GM18858 (cell line): ENCODE measurements around the gene TRAF5.
"Not testable (repeated sequence)": the region's sequence is repeated elsewhere in the genome, so short reads cannot be mapped to it uniquely, and the experiment has no call there.

Source experiments
- ATAC-seq: cut with Tn5 transposase; IDR thresholded peaks from one replicate; pipeline ENCODE4 v1.9.1; 2021; ENCODE audit not compliant: unreplicated experiment

The TRAF5 gene

DNA sequence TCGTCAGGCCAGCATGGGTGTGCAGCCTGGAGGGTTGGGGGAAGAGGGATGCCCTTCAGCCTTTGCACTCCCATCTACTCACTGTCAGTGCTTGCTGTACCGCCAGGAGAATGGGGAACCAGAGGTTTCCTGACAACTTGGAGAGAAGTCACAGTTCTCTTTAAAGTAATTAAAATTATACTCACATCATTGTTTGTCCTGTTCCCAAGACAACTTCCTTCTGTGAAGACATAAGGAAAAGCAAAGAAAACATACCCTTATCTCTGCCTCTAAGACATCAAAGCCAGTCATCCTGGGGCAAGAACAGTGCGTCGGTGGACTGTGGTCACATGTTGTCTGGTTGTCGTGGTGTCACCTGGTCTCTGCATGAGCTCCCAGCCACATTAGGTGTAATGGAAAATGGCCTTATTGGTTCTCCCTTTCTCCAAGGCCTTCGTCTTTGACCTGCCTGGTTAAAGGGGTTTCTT is 17.6 kb downstream of the TRAF5 start:
- no peak for ATAC-seq

DNA sequence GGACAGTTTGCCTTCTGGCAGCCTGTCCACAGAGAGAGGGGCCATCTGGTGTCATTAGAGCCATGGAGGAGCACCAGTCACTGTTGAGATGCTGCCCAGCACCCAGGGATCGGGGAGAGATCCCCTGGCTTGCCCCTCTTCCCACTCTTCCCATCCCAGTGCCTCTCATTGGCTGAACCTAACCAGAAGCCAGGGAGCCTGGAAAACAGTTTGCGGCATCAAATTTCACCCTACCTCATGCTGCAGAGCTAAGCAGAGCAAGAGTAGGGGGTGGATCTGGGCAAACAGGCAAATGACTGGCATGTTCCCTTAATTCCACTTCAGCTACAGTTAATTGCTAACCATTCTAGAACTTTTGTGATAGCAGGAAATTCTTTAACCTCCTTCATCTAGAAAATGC is 19.1 kb downstream of the TRAF5 start:
- ATAC-seq = no peak

DNA sequence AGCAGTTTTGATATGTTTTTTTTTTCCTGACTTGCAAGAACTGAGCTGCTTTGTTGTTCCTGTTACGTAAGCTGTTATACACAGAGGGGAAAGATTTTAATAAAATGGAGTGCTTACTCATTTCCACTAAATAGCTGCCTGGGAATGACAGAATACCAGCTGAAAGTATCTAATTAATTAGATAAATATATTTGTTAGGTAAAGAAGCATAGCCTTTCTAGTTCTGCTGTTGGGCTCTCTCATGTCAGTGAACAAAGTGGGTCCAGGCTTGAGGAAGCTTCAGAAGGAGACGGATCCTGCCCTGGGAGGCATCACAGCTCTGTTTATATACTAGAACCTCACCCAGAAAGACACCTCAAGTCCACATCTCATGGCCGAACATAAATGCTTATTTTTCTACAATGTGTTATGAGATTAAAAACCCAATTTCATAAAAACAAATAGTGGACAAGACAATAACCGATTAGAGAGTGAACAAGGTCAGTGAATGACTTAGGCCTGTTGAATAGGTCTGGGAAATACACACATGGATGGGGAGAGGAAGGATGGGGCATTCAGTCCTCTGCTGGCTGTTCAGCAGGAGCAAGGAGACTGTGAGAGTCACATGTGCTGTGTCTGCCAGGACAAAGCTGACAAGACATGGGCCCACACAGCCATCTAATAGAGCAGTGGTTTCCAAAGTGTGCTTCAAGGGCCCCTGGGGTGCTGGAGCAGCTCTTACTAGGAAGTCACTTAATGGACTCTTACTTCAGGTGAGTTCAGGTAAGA is 20.6 kb downstream of the TRAF5 start:
- ATAC-seq = no peak

- ATAC-seq = no peak
Measured at GRCh38 chr1:211348547-211348946, 21.9 kb downstream of the TRAF5 start.

DNA sequence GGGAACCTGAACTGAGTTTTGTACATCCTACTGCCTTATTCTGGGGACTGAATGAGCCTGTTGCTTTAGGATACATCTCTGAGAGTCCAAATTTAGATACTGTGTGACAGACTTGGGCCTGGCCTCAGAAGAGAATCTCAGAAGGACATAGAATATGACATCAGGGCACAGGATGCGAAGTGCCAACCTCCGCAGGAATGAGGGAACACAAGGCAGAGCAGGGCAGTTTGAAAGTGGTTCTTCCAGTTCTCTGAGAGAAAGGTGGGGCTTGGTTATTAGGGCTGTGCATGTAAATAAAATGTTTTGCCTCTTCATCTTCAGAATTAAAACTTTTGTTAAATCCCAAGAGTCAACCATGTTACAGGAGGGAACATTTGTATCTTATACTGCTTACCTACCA is 23.1 kb downstream of the TRAF5 start:
- no peak for ATAC-seq

DNA sequence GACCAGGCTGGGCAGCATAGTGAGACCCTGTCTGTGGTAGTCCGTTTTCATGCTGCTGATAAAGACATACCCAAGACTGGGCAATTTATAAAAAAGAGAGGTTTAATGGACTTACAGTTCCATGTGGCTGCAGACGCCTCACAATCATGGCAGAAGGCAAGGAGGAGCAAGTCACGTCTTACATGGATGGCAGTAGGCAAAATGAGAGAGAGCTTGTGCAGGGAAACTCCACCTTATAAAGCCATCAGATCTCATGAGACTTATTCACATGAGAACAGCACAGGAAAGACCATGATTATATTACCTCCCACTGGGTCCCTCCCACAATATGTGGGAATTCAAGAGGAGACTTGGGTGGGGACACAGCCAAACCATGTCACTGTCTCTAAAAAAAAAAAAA is 25.4 kb downstream of the TRAF5 start:
- not testable (repeated sequence) for ATAC-seq

DNA sequence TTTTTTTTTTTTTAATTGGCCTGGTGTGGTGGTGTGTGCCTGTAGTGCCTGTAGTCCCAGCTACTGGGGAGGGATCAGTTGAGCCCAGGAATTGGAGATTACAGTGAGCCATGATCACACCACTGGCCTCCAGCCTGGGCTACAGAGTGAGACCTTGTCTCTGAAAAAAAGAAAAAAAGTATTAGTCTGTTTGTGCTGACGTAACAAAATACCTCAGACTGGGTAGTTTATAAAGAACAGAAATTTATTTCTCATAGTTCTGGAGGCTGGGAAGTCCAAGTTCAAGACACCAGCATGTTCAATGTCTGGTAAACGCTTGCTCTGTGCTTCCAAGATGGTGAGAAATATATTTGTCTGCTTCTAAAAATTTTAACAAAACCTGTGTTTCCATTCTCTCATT is 25.8 kb downstream of the TRAF5 start:
- ATAC-seq = no peak

DNA sequence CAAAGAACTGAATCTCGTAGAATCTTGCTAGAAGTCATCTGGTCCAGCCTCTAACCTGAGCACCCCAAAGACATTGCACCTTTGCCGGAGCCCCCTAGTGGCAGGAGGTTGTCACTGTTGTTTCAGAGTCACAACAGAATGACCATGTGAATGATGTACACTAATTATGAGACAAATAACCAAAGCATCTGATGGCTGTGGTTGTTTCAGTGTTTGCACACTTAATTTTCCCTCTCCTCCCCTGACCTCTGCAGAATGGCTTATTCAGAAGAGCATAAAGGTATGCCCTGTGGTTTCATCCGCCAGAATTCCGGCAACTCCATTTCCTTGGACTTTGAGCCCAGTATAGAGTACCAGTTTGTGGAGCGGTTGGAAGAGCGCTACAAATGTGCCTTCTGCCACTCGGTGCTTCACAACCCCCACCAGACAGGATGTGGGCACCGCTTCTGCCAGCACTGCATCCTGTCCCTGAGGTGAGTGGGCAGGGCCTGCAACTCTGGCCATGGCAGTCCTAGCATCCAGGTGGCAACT is 26.4 kb downstream of the TRAF5 start:
- peak; percentile 66 for ATAC-seq

DNA sequence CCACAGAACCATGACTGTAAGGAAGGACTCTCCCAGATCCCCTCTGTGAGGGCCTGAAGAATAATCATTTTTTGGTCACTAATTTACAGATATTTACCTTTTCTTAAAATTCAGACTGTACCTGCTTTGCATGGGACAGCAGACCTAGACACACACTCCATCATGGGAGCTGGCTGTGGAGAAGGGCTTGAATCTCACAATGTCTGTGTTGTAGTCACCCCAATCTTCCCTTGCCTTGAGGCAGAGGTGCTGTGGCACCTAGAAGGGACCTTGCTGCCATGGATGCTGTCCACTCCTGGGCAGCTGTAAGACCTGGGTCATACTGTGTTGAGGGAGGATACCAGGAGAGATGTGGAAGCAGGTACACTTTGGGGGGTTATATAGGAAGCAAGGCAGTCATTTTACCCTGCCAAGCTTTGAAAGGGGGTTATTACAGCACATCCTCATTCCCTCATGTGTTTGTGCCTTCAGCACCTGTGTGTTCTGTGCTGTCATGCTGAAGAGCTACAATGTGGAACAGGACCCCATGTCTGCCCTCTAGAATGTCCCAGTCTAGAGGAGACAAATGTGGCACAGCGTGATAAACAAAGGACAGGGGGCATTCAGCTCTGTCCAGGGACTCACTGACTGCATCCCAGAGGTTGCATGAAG is 27.1 kb downstream of the TRAF5 start:
- ATAC-seq = no peak

DNA sequence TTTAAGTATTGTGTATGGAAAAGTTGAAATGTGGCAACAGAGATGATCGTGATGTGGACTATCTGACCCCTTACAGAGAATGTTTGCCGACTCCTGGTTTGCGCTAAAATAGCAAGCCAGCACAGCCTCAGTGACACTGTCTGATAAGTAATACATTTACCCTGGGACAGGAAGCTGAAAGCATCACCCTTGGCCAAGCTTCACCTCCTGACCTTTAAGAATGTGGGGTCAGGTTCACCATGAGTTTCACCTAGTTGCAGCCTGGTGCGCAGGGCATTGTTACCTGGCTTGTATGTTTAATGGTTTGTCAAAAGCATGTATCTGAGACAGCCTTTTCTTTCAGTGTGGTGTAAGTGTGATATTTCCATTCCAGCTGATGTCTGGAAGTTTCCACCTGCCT is 29.2 kb downstream of the TRAF5 start:
- ATAC-seq = no peak

DNA sequence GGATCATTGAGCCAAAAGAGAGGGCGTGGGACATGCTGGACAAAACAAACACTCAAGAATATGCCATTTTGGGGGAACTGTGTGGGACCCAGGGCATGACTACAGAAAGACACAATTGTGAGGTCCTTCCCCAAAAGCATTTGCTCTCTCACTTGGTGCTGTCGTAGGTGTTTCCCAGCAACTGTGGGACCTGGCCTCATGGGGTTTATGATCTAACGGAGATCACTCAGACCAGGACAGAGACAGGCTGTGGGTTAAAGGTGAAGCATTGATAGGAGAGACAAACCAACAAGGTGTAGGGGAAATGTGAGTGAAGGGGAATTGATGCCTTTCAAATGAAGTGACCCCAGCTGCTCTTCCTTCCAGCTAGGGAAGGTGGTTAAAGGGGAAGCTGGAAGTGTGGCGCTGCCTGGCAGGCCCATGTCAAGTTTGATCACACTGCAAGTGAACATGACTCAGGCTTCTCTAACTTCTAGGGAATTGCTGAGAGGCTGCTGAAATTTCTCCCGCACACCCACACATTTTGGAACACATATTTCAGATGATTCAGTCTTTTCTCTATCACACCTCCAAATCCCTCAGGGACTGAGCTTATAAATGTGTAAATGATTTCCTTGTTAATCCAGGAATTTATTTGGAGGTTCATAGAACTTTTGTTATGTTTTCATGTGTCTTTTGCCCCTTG is 30.2 kb downstream of the TRAF5 start:
- ATAC-seq = no peak

- ATAC-seq = no peak
Measured at GRCh38 chr1:211358685-211359084, 32.1 kb downstream of the TRAF5 start.

- no peak for ATAC-seq
Measured at GRCh38 chr1:211359876-211360275, 33.2 kb downstream of the TRAF5 start.

DNA sequence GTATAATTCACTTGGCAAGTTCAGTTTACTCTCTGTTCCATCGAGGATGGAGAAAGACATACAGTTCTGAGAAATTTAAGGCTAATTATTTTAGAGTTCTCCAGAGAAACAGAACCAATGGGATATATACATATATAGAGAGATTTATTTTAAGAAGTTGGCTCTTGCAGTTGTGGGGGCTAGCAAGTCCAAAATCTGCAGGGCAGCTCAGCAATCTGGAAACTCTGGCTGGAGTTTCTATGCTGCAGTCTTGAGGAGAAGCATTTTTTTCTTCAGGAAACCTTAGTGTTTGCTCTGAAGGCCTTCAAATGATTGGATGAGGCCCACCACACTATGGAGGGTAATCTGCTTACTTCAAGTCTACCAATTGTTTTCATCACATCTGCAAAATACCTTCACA is 34.6 kb downstream of the TRAF5 start:
- no peak for ATAC-seq

DNA sequence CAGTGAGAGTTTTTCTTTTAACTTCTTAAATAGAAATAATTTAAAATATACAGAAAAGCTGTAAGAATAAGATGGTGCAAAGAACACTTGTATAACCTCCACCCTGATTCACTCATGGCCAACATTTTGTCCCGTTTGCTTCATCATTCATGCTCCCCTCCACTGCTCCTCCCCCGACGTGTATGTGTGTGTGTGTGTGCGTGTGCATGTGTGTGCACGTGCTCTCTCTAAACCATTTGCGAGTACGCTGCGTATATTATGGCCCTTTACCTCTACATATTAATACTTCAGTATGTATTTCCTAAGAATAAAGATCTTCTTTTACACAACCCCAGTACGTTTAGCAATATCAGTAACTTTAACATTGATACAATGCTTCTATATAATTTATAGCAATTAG is 43.0 kb downstream of the TRAF5 start:
- ATAC-seq = no peak

DNA sequence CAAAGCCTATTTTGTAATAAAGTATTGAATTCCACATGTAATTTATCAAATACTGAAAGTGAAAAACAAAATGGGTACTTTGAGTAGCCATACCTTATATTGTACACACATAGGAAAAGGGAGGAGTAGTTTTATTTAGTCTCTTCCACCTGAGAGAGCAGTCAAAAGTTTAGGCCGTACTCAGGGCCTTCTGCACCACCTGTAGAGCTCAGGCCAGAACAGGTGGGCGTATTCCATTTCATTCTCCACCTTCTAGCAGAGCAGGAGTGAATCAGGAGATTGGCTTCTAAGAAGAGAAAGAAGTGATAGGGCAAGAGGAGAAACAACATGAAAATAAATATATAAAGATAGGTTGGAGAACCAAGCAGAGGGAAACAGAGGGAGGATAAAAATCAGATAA is 44.0 kb downstream of the TRAF5 start:
- ATAC-seq = no peak

DNA sequence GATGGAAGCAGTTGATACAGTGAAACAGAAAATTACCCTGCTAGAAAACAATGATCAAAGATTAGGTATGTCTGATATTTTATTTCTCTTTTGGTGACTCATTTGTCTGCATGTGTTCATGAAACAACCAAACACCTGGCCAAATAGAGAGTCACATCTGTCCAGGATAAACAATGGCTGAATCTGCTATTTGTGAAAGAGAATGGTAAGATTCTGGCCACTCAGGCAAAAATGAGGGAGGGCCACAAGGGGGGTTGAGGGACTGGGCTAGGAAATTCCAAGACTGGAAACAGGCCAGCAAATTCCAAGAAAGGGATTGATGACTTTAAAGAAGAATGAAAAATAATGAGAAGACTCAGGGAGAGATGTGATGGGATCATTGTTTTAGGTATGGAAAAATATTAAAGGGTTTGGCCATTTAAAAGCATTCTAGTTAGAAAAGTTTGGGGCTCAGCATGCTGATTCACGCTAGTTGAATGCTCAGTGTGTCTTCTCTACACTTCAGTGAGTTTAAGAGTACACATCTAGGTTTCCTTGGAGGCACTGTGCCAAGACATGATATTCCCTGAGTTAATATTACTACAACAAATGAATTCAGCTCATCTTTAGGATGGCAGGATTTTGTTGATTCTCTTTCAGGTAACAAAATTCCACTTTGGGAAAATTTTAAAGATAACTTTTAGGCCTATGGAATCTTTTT is 44.9 kb downstream of the TRAF5 start:
- ATAC-seq = no peak

DNA sequence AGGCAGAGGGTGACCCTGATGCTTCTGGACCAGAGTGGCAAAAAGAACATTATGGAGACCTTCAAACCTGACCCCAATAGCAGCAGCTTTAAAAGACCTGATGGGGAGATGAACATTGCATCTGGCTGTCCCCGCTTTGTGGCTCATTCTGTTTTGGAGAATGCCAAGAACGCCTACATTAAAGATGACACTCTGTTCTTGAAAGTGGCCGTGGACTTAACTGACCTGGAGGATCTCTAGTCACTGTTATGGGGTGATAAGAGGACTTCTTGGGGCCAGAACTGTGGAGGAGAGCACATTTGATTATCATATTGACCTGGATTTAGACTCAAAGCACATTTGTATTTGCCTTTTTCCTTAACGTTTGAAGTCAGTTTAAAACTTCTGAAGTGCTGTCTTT is 45.8 kb downstream of the TRAF5 start:
- ATAC-seq = no peak

DNA sequence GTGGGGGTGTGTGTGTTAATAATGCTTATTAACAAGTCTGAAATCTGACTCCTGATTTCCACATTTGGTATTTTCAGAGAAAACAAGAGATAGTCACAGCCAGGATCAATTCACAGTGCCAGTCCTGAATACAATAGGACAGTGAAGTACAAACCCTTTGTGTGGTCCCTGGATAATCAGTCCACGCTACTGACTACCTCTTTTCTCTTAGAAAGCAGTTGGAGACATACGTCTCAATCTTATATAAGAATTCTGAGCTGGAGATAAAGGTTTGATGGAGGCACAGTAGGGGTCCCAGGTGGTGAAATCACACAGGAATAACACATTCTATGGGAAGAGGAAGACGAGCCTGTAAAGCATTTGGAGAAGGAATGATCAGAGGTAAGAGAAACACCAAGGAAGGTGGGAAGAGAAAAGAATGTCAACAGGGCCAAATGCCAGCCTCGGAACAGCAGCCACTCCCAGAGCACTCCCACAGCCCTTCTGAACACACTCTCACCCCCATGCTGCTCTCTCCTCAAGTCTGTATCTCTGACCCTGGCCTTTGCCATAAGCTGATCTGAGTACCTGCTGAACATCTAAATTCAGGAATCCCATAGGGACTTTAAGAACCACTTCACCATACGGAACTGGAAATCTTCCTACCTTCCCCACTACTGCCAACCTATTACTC is 48.6 kb downstream of the TRAF5 start:
- no peak for ATAC-seq

- ATAC-seq = no peak
Measured at GRCh38 chr1:211375949-211376348, 49.3 kb downstream of the TRAF5 start.
